ENCODE data around the gene ESM1. TPM values are rescaled to one million over a fixed set of nuclear protein-coding genes. Genes with fewer than 3 reads are reported as not detected.
"Not testable (repeated sequence)": the region's sequence is repeated elsewhere in the genome, so short reads cannot be mapped to it uniquely, and the experiment has no call there.

The ESM1 gene
- not detected in 2 replicates for total RNA-seq (2014; rRNA removed; shearing (Covaris generic))

GRCh38 chr5:54985301-54986268 lies at the start of gene ESM1:
ESM1 (minus strand) TSS chr5:54985593; CDS start chr5:54985517, 76 bp downstream.
- DNase-seq (ENCODE audit: low spot score) = peak; percentile 70

DNA sequence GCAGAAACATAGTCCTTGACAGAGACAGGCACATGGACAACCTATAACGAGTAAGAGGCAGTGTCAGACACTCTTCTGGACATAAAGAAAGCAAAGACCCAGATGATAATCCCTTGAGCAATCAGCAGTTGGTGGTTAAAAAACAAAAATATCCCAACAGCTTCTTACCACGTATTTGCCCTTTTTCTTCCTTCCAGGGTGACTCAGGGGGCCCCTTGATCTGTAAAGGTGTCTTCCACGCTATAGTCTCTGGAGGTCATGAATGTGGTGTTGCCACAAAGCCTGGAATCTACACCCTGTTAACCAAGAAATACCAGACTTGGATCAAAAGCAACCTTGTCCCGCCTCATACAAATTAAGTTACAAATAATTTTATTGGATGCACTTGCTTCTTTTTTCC lies 48.2 kb upstream of the ESM1 start:
- no peak for DNase-seq (ENCODE audit: low spot score)

DNA sequence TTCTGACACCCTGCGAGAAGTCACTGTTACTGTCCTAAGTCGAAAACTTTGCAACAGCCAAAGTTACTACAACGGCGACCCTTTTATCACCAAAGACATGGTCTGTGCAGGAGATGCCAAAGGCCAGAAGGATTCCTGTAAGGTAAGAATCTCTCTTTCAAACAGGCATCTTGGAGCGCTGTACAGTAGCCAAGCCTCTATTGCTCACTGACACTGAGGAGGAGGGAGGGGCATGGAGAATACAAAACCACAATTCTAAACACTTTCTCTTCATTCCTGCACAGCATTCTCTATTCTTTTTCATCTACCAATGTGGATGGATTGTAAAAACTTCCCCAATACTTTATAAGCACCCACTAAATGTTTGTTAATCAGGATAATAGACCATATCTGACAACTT lies 46.1 kb upstream of the ESM1 start:
- DNase-seq (ENCODE audit: low spot score) = no peak

DNA sequence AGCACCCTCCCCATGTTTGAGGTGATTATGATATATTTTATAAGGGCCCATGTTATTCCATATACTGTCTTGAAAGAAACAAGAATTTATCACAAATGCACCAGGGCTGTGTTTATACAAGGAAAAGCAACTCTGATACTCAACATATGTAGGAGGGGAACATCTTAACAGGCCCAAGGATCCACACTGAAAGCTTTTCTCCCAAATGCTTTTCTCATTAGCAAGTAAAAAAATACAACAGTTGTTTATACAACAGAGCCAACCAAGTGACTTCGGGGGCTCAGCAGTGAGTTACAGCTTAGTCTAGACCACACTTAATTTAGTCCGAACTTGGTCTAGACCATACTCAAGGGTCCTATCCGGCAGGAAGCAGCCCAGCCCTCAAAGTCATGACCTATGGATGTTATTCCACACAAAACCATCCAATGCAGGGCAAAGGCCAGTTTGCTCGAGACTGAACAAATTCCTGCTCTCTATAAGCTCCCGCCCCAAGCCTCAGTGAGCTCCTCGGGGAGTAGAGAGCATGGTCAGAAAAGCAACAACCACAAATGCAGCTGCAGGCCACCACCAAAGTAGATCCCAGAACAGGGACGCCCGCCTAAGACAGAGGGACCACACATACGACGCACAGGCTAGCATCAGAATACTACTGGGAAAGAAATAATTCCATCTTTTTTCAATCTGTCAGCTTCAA lies 45.4 kb upstream of the ESM1 start:
- DNase-seq (ENCODE audit: low spot score) = no peak

DNA sequence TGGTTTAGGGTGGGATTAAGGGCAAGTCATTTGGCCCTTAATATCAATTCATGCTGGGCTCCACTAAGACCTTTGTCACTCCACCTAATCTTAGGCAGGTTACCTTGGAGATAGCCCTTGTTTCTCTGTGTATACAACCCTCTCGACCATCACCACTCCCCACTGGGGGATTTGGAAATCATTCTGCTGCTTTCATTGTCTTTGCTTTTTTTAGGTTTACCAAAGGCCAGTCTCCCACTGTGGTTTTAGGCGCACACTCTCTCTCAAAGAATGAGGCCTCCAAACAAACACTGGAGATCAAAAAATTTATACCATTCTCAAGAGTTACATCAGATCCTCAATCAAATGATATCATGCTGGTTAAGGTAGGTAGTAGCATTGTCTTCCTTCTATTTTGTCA lies 44.8 kb upstream of the ESM1 start:
- no peak for DNase-seq (ENCODE audit: low spot score)

DNA sequence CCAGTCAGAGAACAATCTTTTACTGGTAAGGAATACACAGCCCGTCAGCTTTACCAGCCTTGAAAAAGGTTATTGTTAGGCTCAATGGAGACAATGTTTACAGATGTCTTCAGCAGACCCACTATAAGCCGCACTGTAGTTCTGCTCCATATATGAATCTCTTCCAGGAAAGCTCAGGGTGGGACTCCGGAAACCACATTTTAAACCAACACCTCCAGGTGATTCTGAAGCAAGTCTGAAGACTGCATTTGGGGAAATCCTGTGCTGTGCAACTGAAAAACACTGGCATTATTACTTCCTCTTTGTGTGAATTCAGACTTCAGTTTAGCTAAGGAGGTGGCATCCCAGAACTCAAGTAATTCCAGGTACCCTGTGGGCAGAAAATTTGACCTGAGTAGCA lies 42.2 kb upstream of the ESM1 start:
- DNase-seq (ENCODE audit: low spot score) = no peak

GRCh38 chr5:55022450-55022849 lies 37.1 kb upstream of the ESM1 start:
- no peak for DNase-seq (ENCODE audit: low spot score)

DNA sequence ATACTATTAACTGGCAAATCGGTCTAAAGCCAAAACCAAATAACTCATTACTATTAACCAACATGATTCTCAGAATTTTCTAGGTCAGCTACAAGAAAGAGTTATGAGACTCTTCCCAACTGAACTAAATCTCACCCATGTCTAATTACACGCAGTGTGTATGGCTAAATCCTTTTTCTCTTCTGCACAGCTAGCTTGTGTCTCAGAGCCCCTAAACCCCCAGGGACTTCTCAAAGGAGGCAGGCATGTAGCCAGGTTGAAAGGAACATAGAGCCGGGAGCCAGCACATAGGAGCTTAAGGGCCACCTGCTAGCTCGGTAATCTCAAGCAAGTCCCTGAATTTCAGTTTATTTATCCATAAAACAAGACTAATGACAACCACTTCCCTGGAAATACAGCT lies 36.4 kb upstream of the ESM1 start:
- no peak for DNase-seq (ENCODE audit: low spot score)

GRCh38 chr5:55021410-55021809 lies 36.0 kb upstream of the ESM1 start:
- no peak for DNase-seq (ENCODE audit: low spot score)

DNA sequence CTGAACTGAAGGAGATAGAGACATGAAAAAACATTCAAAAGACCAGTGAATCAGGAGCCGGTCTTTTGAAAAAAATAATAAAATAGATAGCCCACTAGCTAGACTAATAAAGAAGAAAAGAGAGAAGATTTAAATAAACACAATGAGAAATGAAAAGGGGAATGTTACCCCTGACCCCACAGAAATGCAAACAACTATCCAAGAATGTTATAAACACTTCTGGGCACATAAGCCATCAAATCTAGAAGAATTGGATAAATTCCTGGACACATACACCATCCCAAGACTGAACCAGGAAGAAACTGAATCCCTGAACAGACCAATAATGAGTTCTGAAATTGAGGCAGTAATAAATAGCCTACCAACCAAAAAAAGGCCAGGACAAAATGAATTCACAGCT lies 24.8 kb upstream of the ESM1 start:
- not testable (repeated sequence) for DNase-seq (ENCODE audit: low spot score)

DNA sequence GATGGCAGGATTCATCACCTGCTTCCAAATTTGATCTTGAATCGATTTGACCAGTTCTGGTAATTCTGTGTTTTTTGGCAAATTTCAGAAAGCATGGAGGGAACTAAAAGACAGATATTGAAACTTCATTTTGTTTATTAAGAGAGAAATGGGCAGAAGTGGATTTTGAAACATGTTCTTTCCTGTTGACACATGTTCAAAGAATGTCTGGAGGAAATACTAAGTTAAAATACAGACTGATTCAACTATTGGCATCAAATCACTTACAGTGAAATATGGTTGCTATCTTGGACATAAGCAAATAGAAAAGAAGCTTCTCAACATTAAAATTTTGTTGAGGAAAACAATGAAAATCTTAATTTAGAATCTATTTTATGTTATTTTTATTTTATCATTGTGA lies 19.3 kb upstream of the ESM1 start:
- no peak for DNase-seq (ENCODE audit: low spot score)

GRCh38 chr5:55003432-55004065 lies 18.2 kb upstream of the ESM1 start:
- no peak for DNase-seq (ENCODE audit: low spot score)

DNA sequence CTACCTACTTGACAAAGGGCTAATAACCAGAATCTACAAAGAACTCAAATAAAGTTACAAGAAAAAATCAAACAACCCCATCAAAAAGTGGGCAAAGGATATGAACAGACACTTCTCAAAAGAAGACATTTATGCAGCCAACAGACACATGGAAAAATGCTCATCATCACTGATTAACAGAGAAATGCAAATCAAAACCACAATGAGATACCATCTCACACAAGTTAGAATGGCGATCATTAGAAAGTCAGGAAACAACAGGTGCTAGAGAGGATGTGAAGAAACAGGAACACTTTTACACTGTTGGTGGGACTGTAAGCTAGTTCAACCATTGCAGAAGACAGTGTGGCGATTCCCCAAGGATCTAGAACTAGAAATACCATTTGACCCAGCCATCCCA lies 16.8 kb upstream of the ESM1 start:
- DNase-seq (ENCODE audit: low spot score) = not testable (repeated sequence)

- no peak for DNase-seq (ENCODE audit: low spot score)
Observed at GRCh38 chr5:54997081-54997480, 11.7 kb upstream of the ESM1 start.

DNA sequence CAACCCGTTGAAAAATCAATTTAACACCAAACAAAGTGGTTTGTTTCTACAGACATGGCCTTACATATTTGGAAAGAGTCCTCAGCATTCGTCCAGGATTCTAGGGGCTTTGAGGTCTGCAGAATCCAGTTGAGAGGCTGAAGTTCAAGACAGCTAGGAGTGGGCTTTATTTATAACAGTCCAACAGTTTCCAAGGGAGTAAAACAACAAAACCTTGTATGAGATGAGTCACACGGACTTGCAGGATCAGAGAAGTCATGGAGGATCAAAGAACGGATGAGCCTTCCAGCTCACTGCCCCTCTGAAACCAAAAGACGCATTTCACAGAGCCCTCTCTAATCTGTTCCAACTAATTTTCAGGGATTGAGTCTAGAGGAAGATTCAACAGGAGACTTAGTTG lies 11.1 kb upstream of the ESM1 start:
- no peak for DNase-seq (ENCODE audit: low spot score)

DNA sequence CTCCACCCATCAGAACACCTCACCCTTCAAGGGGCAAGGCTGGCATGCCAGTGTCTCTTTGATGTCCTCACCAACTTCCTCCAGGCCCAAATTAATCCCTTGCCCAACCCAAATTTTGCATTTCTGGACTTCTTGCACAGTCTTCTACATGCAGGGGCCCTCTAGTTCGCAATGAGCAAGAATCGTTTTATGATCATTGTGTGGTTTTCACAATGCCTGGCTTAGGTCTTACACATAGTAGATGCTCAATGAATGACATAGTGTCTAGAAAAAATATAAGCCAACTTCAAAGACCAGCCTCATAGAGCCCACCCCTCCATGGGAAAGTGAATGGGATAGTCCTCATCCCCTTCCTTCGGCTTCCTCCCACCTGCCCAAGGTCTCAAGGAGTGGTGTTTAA lies 9.8 kb upstream of the ESM1 start:
- no peak for DNase-seq (ENCODE audit: low spot score)

DNA sequence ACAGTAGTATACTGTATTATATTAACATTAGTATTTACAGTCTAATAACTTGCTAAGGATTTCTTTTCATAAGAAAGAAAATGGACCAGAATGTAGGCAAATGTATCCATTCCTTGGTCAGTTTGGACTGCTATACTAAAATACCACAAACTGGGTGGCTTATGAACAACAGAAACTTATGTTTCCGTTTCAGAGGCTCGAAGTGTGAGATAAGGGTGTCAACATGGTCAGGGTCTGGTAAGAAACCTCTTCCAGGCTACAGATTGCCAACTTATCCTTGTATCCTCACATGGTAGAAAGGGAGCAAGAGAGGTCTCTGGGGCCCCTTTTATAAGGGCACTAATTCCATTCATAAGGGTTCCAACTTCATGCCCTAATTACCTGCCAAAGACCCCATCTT lies 9.2 kb upstream of the ESM1 start:
- DNase-seq (ENCODE audit: low spot score) = no peak

- DNase-seq (ENCODE audit: low spot score) = no peak
Observed at GRCh38 chr5:54993318-54993717, 7.9 kb upstream of the ESM1 start.

GRCh38 chr5:54991416-54991815 lies 6.0 kb upstream of the ESM1 start:
- no peak for DNase-seq (ENCODE audit: low spot score)

DNA sequence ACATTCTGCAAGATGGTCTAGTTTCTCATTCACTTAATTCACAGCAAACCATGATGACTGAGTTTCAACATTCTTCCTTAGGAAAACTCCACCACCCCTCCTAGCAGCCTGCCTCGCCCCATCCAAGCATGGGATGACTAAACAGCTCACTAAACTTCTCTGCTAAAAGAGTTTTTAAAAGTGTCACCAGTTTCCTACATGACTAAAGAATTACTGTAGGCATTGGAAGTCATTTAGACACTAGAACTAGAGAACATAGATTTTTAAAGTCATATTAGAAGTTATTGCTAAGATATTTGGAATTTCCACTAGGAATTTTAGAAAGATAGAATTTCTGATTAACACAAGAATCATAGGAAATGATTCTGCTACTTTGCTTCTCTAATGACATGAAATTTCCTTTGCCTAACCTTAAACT lies 5.5 kb upstream of the ESM1 start:
- no peak for DNase-seq (ENCODE audit: low spot score)

GRCh38 chr5:54988817-54989216 lies 3.4 kb upstream of the ESM1 start:
- no peak for DNase-seq (ENCODE audit: low spot score)

DNA sequence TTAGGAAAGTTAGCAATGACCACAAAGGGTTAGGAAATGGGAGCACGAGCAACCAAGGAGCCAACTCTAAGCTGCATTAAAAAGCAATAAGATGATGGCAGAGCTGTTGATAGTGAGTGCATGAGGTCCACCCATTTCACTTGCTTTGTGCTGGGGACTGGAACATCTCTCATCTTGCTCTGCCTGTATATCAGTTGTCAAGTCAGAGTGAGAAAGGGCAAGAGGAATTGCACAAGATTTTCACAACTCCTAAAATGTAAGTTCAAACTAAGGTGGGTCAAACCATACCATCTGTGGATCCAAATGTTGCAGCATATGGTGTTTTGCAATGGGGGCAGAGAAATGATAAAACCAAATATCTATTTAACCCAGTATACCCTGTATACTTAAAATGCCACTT lies 2.8 kb upstream of the ESM1 start:
- no peak for DNase-seq (ENCODE audit: low spot score)

GRCh38 chr5:54986269-54986654 lies 869 bp upstream of the ESM1 start:
- DNase-seq (ENCODE audit: low spot score) = no peak

Data from H4 (cell line).